NCI-H2196 treated with DMSO at 0.1 percent for 48 hours (cell line): Measurements from ENCODE around the gene UGT8.

Source experiments
- DNase-seq: peaks from one replicate; lab custom pipeline; 2025; ENCODE audit not compliant: unreplicated experiment; lab: John Stamatoyannopoulos, UW

UGT8 gene

DNA sequence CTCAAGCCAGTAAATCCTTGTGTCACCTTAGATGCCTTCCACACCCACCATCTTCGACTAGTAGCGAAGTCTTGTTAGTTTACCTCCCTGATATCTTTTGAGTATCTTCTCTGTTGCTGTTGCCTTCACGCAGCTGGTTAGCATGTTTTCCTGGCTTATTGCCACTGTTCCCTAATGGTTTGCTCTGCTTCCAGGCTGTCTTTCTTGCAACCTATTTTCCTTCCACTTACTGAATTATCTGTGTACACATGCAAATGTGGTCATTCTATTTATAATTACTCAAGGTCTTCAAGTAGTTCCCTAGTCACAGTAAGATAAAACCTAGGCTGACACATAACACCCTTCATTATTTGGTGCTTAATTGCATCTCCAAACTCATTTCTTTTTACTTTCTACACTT lies 89.5 kb downstream of the UGT8 start:
- no peak for DNase-seq

GRCh38 chr4:114690571-114690970 lies 92.0 kb downstream of the UGT8 start:
- no peak for DNase-seq

GRCh38 chr4:114691865-114692264 lies 93.3 kb downstream of the UGT8 start:
- DNase-seq = no peak

DNA sequence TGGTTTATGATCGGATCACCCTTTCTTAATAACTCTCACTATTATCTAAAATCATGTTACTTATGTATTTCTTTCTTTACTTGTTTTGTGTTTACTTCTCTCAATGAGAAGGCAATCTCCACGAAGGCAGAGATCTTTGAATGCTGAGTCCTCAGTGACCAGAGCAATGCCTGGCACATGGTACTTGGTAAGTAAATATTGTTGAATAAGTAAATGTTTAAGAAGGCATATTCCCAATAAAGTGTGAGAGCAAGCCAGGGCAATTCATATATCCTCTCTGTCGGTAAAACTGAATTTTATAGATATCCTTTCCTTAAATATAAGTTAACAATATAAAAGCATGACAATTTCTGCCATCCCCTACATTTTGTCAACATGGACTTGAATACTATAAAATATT lies 94.4 kb downstream of the UGT8 start:
- no peak for DNase-seq

GRCh38 chr4:114694770-114695169 lies 96.2 kb downstream of the UGT8 start:
- DNase-seq = no peak

DNA sequence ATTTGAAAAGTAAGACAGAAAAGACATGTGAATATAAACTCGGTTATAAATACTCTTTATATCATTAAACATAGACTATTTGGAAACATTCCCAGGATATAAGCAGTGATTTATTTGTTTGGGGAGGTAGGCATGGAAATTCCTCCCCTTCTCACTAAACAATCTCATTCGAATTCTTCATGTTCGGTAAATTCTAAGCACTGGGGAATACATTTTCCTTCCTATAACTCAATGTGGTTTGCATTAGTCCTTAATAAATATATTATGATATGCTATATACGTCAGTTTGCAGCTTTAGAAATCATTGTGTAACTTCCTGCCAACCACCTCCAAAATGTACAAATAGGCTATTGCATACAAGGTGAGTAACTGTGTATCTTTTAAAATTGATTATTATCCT lies 99.6 kb downstream of the UGT8 start:
- no peak for DNase-seq

GRCh38 chr4:114701491-114701890 lies 102.9 kb downstream of the UGT8 start:
- no peak for DNase-seq

DNA sequence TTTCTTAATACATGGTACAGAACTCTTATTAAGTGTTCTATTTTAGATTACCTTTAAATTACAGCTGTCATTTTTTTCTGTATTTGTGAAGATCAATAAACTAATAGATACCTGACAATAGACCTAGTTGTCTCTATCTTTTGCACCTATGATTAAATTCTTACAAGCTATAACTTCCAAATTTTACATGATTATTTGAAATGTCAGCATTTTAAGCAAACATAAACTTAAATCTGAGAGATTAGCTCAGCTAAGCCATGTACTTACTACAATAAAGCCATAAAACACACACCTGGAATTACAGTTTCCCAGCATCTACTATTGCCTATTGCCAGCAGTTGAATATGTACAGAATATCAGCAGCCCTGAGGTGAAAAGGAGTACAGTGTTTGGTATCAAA lies 118.8 kb downstream of the UGT8 start:
- no peak for DNase-seq

GRCh38 chr4:114725066-114725465 lies 126.5 kb downstream of the UGT8 start:
- no peak for DNase-seq

GRCh38 chr4:114727461-114727860 lies 128.9 kb downstream of the UGT8 start:
- no peak for DNase-seq
